Measurements from ENCODE around the gene ST6GAL2.

The ST6GAL2 gene, protein sequence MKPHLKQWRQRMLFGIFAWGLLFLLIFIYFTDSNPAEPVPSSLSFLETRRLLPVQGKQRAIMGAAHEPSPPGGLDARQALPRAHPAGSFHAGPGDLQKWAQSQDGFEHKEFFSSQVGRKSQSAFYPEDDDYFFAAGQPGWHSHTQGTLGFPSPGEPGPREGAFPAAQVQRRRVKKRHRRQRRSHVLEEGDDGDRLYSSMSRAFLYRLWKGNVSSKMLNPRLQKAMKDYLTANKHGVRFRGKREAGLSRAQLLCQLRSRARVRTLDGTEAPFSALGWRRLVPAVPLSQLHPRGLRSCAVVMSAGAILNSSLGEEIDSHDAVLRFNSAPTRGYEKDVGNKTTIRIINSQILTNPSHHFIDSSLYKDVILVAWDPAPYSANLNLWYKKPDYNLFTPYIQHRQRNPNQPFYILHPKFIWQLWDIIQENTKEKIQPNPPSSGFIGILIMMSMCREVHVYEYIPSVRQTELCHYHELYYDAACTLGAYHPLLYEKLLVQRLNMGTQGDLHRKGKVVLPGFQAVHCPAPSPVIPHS

DNA sequence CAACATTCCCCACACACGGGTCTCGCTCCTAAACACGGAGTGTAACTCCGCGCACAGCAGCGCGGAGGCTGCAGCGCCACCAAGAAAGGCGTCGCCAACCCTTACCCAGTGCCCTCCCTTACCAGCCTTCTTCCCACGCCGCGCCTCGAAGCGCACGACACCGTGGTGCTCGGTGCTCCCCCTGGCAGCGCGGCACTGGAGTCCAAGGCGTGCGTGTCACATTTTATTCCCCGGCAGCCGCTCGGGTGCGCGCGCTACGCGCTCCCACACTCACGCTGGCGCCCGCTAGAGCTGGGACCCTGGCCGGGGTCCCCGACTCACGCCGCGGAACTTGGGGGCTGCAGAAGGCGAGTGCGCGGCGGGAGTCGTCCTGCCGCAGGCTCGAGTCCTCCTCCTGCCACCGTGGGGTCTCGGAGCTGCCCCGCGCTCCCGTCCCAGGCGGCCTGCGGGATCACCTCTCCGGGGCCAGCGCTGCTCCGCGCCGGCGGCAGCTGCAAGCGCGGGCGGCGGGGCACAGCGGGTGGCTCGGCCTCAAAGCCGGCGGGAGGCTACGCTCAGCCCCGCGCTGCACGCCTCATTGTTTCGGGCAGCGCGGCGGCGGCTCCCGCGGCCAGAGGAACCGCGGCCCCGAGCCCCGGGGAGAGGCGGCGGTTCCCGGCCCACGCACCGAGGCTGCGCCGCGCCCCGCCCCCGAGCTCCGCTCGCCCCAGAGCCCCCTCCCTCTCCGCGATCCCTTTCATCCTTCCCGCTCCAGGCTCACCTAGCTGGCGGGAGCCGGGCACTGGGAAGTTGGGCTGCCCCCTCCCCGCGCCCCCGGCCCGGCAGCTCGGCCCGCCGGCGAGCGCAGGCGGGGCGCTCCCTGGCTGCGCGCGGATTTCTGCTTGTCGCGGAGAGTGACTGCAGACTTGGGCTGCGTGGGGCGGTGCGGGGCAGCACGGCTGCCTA, at the start of gene ST6GAL2:
Gene ST6GAL2, minus strand, starts transcription at position 197 of the 945 bp plus-strand sequence. CDS start 42,190 bp downstream, outside the sequence.
- H3K27ac Mint-ChIP-seq: no peak within 1 kb of the TSS
- peaks cover 9% of the 10 kb centered on the region for H3K4me1 Mint-ChIP-seq (ENCODE audit: low read depth)
- no peaks in the 10 kb centered on the region for H3K36me3 Mint-ChIP-seq
- peaks cover 18% of the 10 kb centered on the region for H3K27me3 Mint-ChIP-seq
- H3K4me3 Mint-ChIP-seq: no peak within 1 kb of the TSS
- H3K9me3 Mint-ChIP-seq (ENCODE audit: low read depth): no peaks in the 10 kb centered on the region

DNA sequence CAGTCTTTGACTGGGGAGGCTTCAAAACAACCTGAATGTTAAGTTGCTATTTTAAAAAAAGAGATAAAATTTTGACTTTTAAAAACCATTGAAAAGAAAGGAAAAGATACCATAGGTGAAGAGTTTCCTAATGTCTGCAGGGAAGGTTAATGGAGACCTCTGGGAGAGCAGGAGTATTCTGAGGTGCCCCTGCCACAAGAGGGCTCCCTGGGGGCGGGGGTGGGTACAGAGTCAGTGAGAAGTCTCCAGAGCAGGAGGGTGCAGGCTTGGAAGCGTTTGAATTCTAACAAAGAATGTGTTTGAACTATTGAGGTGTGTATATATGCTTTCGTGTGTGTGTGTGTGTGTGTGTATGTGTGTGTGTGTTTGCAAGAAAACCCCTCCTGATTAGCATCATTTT, 46.7 kb upstream of the ST6GAL2 start:
- Mint-ChIP-seq H3K9me3 (ENCODE audit: low read depth) (peaks cover 4% of the 10 kb centered on the region), H3K27ac (no peak overlapping the region), H3K4me1 (ENCODE audit: low read depth) (no peaks in the 10 kb centered on the region), H3K36me3 (no peaks in the 10 kb centered on the region), H3K27me3 (no peaks in the 10 kb centered on the region), H3K4me3 (no peak overlapping the region)

DNA sequence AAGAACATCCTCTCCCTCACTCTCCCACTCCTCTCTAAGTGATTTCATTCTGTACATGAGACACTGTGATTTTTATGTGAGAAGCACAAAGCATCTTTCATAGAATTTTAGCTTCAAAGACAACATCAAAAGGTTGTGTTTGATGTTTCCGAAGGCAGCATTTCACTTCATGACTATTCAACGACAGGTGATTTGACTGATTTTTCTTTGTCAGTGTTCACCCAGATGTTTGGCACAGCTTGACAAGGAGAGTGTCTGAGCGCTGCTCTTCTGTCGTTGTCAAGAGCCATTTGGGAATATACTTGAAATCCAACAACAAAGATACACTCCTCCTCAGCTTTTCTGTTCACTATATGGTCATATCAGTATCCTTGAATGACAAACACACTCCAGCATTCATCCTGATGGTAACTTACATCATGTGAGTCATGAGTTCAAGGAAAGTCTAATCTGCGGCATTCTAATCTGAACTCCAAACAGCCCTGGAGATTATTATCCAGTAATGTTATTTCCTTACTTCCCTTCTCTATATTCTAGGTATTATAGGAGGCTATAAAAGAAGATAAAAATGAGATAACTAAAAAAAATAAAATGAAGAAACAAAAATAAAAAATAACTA, 45.9 kb upstream of the ST6GAL2 start:
- no peaks in the 10 kb centered on the region for H3K4me1 Mint-ChIP-seq (ENCODE audit: low read depth)
- H3K4me3 Mint-ChIP-seq: no peak overlapping the region
- no peaks in the 10 kb centered on the region for H3K27me3 Mint-ChIP-seq
- no peak overlapping the region for H3K27ac Mint-ChIP-seq
- no peaks in the 10 kb centered on the region for H3K36me3 Mint-ChIP-seq
- H3K9me3 Mint-ChIP-seq (ENCODE audit: low read depth): peaks cover 4% of the 10 kb centered on the region

DNA sequence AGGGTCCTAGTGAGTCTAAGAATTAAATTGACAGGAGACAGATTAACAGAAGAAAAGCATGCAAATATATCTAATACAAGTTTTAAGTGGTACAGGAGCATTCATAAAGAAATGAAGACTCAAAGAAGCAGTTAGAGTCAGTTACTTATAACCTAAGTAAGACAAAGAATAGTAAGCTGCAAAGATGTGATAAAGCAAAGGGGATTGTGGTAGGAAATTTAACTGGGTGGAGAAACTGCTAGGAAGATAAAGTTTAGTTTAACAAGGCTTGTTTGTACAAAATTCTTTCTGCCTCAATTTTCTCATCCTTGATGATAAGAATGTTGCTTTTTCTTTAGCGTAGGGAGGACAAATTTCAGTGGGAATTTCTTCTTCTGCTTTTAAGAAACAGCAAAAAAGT, 35.5 kb upstream of the ST6GAL2 start:
- Mint-ChIP-seq H3K4me3 (no peak overlapping the region), H3K36me3 (peaks cover 2% of the 10 kb centered on the region), H3K9me3 (ENCODE audit: low read depth) (peaks cover 11% of the 10 kb centered on the region), H3K27me3 (no peaks in the 10 kb centered on the region), H3K27ac (no peak overlapping the region), H3K4me1 (ENCODE audit: low read depth) (no peaks in the 10 kb centered on the region)

DNA sequence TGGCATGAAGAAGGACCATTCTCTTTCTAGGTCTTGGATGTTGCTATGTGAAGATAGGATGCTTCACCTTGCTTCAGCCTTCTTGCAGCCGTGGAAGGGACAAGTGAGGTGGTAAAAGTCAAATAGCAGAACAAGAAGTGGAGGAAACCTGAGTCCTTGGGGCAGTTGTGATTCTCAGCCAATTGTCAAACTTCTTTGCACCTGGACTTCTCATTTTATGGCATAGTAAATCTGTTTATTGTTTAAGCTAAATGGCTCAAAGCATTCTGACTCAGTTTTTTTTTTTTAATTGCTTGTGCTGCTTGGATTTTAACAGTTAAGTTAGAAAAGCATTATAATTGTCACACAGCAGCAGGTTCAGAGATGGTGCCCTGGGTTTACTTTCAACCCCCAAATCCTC, 33.0 kb upstream of the ST6GAL2 start:
- Mint-ChIP-seq H3K36me3 (no peaks in the 10 kb centered on the region), H3K27me3 (no peaks in the 10 kb centered on the region), H3K9me3 (ENCODE audit: low read depth) (peaks cover 1% of the 10 kb centered on the region), H3K4me1 (ENCODE audit: low read depth) (no peaks in the 10 kb centered on the region), H3K27ac (no peak overlapping the region), H3K4me3 (no peak overlapping the region)

DNA sequence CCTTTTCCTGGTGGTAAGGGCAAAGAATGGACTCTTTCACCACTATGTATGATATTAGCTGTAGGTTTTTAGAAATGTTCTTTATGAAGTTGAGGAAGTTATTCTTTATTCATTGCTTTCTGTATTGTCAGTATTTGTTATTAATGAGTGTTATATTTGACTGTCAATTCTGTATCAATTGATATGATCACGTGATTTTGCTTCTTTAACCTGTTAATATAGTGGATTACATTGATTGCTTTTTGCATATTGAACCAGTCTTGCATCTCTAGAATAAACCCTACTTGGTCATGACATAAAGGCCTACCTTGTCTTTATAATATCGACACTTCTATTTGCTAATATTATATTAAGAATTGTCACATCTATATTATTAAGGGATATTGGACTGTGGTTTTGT, 18.3 kb upstream of the ST6GAL2 start:
- Mint-ChIP-seq H3K4me1 (ENCODE audit: low read depth) (no peaks in the 10 kb centered on the region), H3K9me3 (ENCODE audit: low read depth) (peaks cover 12% of the 10 kb centered on the region), H3K4me3 (no peak overlapping the region), H3K27me3 (peaks cover 2% of the 10 kb centered on the region), H3K36me3 (no peaks in the 10 kb centered on the region), H3K27ac (no peak overlapping the region)

DNA sequence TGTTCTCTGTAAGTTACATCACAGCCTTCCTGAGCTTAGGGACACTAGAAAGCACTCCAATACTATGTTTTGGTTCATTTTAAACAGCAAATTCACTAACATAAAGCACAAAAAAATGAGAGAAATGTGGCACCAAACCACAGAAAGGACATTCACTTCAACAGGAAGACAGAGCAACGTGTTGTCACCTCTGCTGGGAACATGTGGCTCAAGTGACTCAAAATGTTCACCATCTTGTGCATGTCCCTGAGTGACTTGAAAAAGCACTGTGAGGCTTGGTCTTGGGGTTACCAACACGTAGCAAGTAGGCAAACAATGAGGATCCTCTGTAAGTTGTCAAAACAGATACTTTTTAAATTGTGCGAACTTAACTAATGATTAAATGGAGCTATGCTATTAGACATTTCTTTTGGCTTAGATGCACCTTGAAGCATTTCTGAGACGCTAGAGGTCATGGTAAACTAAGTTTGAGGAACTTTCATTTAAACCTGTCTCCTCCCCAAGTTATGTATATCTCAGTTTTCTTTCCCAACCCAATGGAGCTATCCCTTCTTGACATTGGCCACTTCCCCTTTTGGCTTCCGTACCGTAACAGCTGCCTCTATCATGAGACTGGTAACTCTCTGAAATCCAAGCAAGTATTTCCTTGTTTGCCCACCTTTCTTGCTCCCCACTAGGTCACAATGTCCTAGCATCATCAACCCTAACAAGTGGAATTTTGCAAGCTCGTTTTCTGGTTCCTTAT, 14.0 kb upstream of the ST6GAL2 start:
- H3K36me3 Mint-ChIP-seq: no peaks in the 10 kb centered on the region
- no peak overlapping the region for H3K27ac Mint-ChIP-seq
- H3K4me3 Mint-ChIP-seq: no peak overlapping the region
- no peaks in the 10 kb centered on the region for H3K27me3 Mint-ChIP-seq
- peaks cover 12% of the 10 kb centered on the region for H3K9me3 Mint-ChIP-seq (ENCODE audit: low read depth)
- H3K4me1 Mint-ChIP-seq (ENCODE audit: low read depth): no peaks in the 10 kb centered on the region

DNA sequence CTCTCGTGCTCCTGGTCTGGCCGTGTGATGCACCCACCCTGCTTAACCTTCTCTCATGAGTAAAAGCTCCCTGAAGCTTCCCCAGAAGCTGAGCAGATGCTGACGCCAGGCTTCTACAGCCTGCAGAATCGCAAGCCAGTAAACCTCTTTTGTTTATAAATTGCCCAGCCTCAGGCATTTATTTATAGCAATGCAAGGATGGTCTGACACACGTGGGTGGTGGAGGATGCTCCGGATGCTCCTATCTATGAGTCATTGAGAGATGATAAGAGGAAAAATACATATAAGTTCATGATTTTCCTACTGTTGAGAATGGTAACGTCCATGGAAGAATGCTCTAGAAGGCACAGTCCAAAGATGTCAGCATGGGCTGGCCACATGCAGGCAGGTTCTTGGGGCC, 8.6 kb upstream of the ST6GAL2 start:
- Mint-ChIP-seq H3K4me1 (ENCODE audit: low read depth) (no peaks in the 10 kb centered on the region), H3K36me3 (no peaks in the 10 kb centered on the region), H3K27ac (no peak overlapping the region), H3K27me3 (peaks cover 2% of the 10 kb centered on the region), H3K9me3 (ENCODE audit: low read depth) (no peaks in the 10 kb centered on the region), H3K4me3 (no peak overlapping the region)

DNA sequence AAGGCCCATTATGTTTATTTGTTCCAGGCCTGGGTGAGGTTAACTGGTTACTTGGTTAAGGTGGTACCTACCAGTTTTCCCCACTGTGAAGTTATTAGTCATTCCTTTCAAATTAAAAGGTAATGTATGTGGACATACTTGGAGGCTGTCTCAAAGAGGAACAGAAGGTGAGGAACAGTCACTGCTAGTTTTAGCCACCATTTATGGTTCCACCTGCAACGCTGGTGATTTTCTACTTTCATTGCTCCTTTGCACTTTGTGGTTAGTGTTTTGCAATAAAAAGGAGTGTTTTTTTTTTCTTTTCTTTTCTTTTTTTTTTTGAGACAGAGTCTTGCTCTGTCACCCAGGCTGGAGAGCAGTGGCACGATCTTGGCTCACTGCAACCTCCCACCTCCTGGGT, 6.1 kb upstream of the ST6GAL2 start:
- H3K4me1 Mint-ChIP-seq (ENCODE audit: low read depth): no peaks in the 10 kb centered on the region
- H3K36me3 Mint-ChIP-seq: no peaks in the 10 kb centered on the region
- no peaks in the 10 kb centered on the region for H3K9me3 Mint-ChIP-seq (ENCODE audit: low read depth)
- no peak overlapping the region for H3K27ac Mint-ChIP-seq
- H3K4me3 Mint-ChIP-seq: no peak overlapping the region
- H3K27me3 Mint-ChIP-seq: peaks cover 4% of the 10 kb centered on the region

DNA sequence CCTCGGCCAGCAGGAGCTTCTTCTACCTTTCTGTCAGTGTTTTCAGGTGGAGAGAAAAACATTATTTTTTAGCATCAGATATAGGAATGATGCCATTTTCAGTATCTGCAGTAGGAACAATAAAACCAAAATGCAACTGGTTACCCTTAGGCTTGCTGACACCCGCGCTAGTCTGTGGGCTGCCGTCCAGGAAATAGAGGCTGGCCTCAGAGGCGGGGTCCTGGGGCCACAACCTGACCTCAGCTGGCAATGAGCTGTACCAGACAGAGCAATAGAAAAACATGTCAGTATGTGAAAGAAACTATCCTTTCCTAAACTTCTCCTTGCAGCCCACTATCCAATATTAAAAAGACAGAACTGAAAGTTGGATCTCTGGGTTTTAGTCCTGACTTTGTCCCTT, 4.6 kb upstream of the ST6GAL2 start:
- H3K27me3 Mint-ChIP-seq: peaks cover 8% of the 10 kb centered on the region
- no peak overlapping the region for H3K4me3 Mint-ChIP-seq
- peaks cover 4% of the 10 kb centered on the region for H3K4me1 Mint-ChIP-seq (ENCODE audit: low read depth)
- H3K27ac Mint-ChIP-seq: no peak overlapping the region
- no peaks in the 10 kb centered on the region for H3K9me3 Mint-ChIP-seq (ENCODE audit: low read depth)
- H3K36me3 Mint-ChIP-seq: no peaks in the 10 kb centered on the region

DNA sequence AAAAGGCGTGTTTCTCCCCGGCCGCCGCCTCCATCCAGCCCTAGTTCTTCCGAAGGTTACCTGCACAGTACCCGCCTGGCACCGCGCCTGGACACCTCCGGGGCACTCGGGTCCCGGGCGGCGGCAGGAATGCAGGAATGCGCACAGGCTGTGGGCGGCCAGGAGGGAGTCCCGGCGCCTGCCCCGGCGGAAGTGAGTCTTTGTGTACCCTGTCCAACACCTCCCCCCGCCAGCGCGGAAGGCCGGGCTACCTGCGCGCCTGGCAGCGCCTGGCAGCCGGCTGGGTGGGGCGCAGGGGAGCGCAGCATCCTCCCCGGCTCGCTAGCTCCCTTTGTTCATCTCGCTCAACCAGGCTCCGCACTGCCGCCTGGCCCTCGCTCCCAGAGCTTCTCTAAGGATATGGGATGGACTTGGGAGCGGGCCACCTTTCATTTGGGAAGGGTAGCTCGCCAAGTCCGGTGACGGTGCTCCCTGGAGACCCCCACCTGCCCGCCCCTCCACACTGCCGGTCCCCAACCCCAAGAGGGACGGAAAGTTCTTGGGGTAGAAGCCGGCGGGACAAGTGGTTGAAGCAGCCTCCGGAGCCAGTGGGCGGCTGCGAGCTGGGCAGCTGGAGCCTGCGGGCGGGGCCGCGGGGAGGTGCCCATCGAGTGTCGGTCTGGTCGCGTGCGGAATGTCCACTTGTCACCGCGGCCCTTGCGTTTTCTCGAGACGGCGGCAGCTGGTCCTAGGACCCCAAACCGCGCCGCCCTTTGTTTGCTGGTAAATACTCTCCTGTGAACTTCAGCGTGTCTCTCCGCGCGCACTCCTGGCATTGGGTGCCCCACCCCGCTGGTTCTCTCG, 1.2 kb upstream of the ST6GAL2 start:
- Mint-ChIP-seq H3K36me3 (no peaks in the 10 kb centered on the region), H3K27me3 (peaks cover 18% of the 10 kb centered on the region), H3K4me3 (no peak overlapping the region), H3K27ac (no peak overlapping the region), H3K4me1 (ENCODE audit: low read depth) (peaks cover 9% of the 10 kb centered on the region), H3K9me3 (ENCODE audit: low read depth) (no peaks in the 10 kb centered on the region)

DNA sequence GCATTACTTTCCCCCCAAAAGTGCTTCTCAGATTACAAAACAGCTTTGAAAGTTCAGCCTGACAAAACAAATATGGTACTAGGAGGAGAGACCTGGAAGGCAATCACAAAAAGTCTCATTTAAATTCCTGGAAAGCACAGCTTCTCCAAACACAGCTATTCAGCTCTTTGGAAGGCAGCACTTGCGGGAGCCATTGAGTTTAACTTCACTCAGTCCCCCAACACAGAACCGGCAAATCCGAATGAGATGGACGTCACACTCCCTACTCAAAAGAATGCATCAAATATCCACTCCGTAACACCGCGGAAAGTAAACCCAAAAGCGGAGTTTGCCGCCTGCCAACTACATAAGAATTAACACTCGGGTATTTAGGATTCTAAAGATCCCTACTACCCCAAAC, 638 bp downstream of the ST6GAL2 start:
- Mint-ChIP-seq H3K4me3 (no peak overlapping the region), H3K4me1 (ENCODE audit: low read depth) (peaks cover 9% of the 10 kb centered on the region), H3K27me3 (peaks cover 18% of the 10 kb centered on the region), H3K36me3 (no peaks in the 10 kb centered on the region), H3K27ac (no peak overlapping the region), H3K9me3 (ENCODE audit: low read depth) (no peaks in the 10 kb centered on the region)

DNA sequence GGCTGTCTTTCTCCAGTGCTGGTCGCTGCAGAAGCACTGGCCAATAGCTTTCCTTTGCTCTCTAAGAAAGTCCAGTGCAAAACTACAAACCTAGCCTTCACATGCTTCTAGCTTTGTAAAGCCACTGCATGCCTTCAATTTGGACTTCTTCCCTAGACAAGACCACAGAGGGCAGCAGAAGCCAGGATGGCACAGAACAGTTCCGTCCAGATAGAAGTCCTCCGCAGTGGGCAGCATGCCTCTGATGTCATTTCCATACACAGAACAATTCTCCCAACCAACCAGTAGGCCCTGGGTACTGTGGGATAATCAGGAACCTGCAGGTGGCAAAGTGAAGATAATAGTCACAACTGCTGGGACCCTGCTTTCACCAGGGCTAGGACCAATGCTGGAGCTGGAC, 3.3 kb downstream of the ST6GAL2 start:
- Mint-ChIP-seq H3K27ac (no peak overlapping the region), H3K9me3 (ENCODE audit: low read depth) (no peaks in the 10 kb centered on the region), H3K27me3 (peaks cover 19% of the 10 kb centered on the region), H3K4me1 (ENCODE audit: low read depth) (peaks cover 9% of the 10 kb centered on the region), H3K36me3 (no peaks in the 10 kb centered on the region), H3K4me3 (no peak overlapping the region)

DNA sequence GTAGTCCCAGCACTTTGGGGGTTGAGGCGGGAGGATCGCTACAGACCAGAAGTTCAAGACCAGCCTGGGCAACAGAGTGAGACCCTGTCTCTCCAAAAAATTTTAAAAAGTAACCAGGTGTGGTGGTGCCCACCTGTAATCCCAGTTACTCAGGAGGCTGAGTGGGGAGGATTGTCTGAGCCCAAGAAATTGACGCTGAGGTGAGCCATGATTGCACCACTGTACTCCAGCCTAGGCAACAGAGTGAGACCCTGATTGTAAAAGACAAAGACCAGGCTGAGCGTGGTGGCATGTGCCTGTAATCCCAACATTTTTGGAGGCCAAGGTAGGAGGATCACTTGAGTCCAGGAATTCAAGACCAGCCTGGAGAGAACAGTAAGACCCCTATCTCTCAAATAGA, 7.8 kb downstream of the ST6GAL2 start:
- H3K4me3 Mint-ChIP-seq: no peak overlapping the region
- no peaks in the 10 kb centered on the region for H3K36me3 Mint-ChIP-seq
- no peaks in the 10 kb centered on the region for H3K4me1 Mint-ChIP-seq (ENCODE audit: low read depth)
- H3K9me3 Mint-ChIP-seq (ENCODE audit: low read depth): no peaks in the 10 kb centered on the region
- H3K27me3 Mint-ChIP-seq: peaks cover 5% of the 10 kb centered on the region
- no peak overlapping the region for H3K27ac Mint-ChIP-seq

Measured in activated naive CD8-positive, alpha-beta T cell (primary cell).